Tibial nerve (tissue), 4 donors: ENCODE measurements around the gene MYL6. TPM values are rescaled to one million over a fixed set of nuclear protein-coding genes. Genes with fewer than 3 reads are reported as not detected.
A peak's percentile ranks its signal among the peaks of the same experiment; 100 is the strongest.

Source experiments
- DNase-seq, 2 donors: peaks; one replicate each; pipeline ENCODE4 v3.0.0-alpha.2; 2019; ENCODE audit warnings: low spot score in 2 of 2
- H3K27ac ChIP-seq, 4 donors: fragments of 200-600 bp; sonication (generic) in 3 of 4; one replicate each; pipeline ENCODE4 v1.5.1; 2017 to 2019; ENCODE audit warnings: mild to moderate bottlenecking in 1 of 4
- H3K27me3 ChIP-seq, 2 donors: fragments of 200-600 bp; sonication (generic) in 1 of 2; one replicate each; pipeline versions ENCODE4 v1.5.1 to v1.6.0; 2017 to 2019
- H3K36me3 ChIP-seq, 3 donors: fragments of 200-600 bp; sonication (generic); one replicate each; pipeline ENCODE4 v1.5.1; 2018 to 2019
- H3K4me1 ChIP-seq, 4 donors: fragments of 200-600 bp; sonication (generic) in 3 of 4; one replicate each; pipeline ENCODE4 v1.5.1; 2017 to 2019
- H3K4me3 ChIP-seq, 4 donors: fragments of 200-600 bp; sonication (generic) in 3 of 4; one replicate each; pipeline ENCODE4 v1.5.1; 2017 to 2019; ENCODE audit warnings: mild to moderate bottlenecking in 1 of 4, moderate library complexity in 1 of 4
- H3K9me3 ChIP-seq, 4 donors: fragments of 200-600 bp; sonication (generic) in 3 of 4; one replicate each; pipeline ENCODE4 v1.5.1; 2017 to 2019
- CTCF ChIP-seq, 5 experiments: fragments of 200-600 bp in 3 of 5; fragments of 450-650 bp in 2 of 5; sonication (generic) in 3 of 5; IDR thresholded peaks; one replicate each; pipeline ENCODE4 v1.5.1; 2016 to 2019; ENCODE audit warnings: antibody characterized with exemption in 5 of 5, mild to moderate bottlenecking in 3 of 5, moderate library complexity in 2 of 5
- EP300 ChIP-seq, 2 donors: sonication (generic); formaldehyde crosslinking; IDR thresholded peaks; one replicate each; pipeline ENCODE4 v1.6.1; 2017; ENCODE audit warnings: antibody characterized with exemption in 2 of 2, mild to moderate bottlenecking in 1 of 2
- POLR2A ChIP-seq, 2 donors: fragments of 450-650 bp; IDR thresholded peaks; one replicate each; pipeline ENCODE4 v1.6.1; 2017; ENCODE audit warnings: antibody characterized with exemption in 2 of 2, mild to moderate bottlenecking in 2 of 2, moderate library complexity in 2 of 2
- WGBS, 2 donors: methylation state at CpG; one replicate each; pipeline ENCODE4 v1.1.5; 2018; 5-methylcytosine and 5-hydroxymethylcytosine counted together
- total RNA-seq, 4 donors: library from RNA; depleted of rRNA; stranded (reverse); fragments of >200 nt; gene quantifications; one replicate each; pipeline ENCODE4 v1.1.0, GENCODE V29; 2016

The MYL6 gene
- total RNA-seq: 1,000 to 10,000 TPM; 1,194 to 1,879 (median 1,515) TPM

DNA sequence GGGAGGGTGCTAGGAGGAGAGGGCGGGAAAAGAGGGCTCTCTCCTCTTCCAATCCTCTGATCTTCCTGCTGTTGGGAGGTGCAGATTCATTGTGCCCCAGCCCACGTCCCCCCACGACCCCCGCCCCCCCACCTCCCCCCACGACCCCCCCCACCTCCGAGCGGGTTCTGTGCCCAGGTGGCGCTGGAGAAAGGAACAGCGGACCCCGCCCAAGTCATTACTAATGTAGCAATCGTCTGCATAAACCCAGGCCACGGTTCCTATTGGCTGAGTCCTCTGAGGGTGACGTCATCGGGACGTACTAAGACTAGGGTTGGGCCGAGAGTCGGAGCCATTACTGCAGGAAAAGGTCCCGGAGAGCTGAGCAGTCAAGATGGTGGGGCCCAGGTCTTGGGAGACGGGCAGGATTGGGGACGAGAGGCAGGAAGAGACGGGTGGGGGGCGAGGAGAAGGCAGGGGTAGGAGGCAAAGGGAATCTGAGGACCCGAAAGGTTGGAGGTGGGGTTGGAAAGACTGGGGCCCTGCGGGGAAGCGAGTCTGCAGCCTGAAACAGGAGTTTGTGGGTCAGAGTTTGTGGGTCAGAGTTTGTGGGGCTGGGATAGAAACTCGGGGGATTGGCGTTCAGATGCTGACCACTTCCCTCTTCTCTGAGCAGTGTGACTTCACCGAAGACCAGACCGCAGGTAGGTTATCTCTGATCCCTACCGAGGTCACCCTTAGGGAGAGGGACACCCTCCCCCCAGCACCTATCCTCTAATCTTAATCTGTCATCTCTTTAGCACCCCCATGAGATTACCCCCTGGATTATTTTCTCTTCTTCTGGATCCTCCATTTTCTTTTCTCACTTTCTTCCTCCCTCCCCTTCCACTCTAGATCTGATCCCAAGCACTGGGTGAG, at the start of gene MYL6:
TSS of gene MYL6 (plus strand) at position 331 of the 897 bp plus-strand sequence. CDS start at position 374, 43 bp downstream.
- Histone ChIP-seq H3K4me1 (peaks cover 0 to 52% (median 31%) of the 10 kb centered on the region in 4 donors), H3K9me3 (no peaks in the 10 kb centered on the region), H3K27ac (peak within 1 kb of the TSS; percentile 96 to 98 (median 98)), H3K36me3 (peaks cover 0 to 39% (median 12%) of the 10 kb centered on the region in 3 donors), H3K27me3 (no peaks in the 10 kb centered on the region), H3K4me3 (peak within 1 kb of the TSS; percentile 69 to 94 (median 89))
- TF ChIP-seq POLR2A (IDR thresholded peaks at IDR 0.05) (peak; percentile 99 to 100), EP300 (IDR thresholded peaks at IDR 0.05) (peak; percentile 26 to 100), CTCF (IDR thresholded peaks at IDR 0.05) (no peak)
- DNase-seq: peak; percentile 98 to 100
- WGBS, 2 donors: 0 to 1% methylated on average over 29 to 30 of the region's 30 CpGs

DNA sequence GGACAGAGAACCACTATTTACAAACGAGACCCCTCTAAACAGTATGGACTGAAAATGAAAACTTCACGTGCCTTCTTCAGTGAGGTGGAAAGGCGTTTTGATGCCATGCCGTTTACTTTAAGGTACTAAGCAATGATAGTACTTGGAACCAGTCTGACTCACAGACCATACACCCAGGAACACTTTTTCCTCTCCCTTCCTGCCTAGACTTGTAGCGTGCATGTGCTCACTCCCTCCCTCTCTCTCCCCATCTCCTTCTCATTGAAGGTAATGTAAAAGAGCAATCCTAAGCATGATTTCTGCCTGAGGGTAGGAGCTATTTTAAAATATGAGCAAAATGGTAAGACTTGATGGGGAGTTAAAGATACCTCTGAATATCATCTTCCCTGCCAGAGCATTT, 47.6 kb upstream of the MYL6 start:
- Histone ChIP-seq H3K9me3 (no peaks in the 10 kb centered on the region), H3K4me1 (peaks cover 0 to 22% (median 10%) of the 10 kb centered on the region in 4 donors), H3K27me3 (no peaks in the 10 kb centered on the region), H3K27ac (no peak overlapping the region), H3K36me3 (peaks cover 8 to 75% (median 44%) of the 10 kb centered on the region in 3 donors), H3K4me3 (no peak overlapping the region)
- no peak for DNase-seq
- WGBS, 2 donors: 93 to 97% methylated on average over 5 of the region's 5 CpGs
- TF ChIP-seq EP300 (IDR thresholded peaks at IDR 0.05): no peak
- TF ChIP-seq CTCF (IDR thresholded peaks at IDR 0.05): no peak
- TF ChIP-seq POLR2A (IDR thresholded peaks at IDR 0.05): no peak

- 90 to 94% methylated on average over 1 of the region's 1 CpG for WGBS, 2 donors
- no peak for DNase-seq
- Histone ChIP-seq H3K27me3 (no peaks in the 10 kb centered on the region), H3K4me1 (peaks cover 0 to 14% (median 5%) of the 10 kb centered on the region in 4 donors), H3K4me3 (no peak overlapping the region), H3K27ac (peak overlapping the region in 2 of 4 donors; percentile 33 to 94), H3K36me3 (peaks cover 8 to 50% (median 29%) of the 10 kb centered on the region in 3 donors), H3K9me3 (no peaks in the 10 kb centered on the region)
- TF ChIP-seq CTCF (IDR thresholded peaks at IDR 0.05) (no peak), EP300 (IDR thresholded peaks at IDR 0.05) (no peak), POLR2A (IDR thresholded peaks at IDR 0.05) (no peak)
Measured at GRCh38 chr12:56114084-56114483, 44.1 kb upstream of the MYL6 start.

DNA sequence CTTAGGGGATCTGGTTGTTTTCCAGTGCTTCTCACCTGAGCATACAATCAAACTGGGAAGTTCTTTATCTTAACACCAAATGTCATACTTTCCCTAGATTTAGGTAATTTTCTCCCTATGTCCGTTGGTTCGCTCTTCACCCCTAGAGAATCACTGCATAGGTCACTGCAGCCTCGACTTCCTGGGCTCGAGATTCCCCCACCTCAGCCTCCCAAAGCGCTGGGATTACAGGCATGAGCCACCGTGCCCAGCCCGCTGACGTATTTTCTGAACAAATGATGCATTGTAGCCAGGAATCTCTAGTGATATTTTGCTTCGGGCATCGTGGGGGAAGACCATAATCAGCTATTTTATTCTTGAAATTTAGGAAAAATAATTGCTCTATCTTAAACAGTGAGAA, 42.8 kb upstream of the MYL6 start:
- Histone ChIP-seq H3K4me1 (peaks cover 0 to 27% (median 9%) of the 10 kb centered on the region in 4 donors), H3K4me3 (peak overlapping the region; percentile 66 to 91 (median 79)), H3K36me3 (peaks cover under 1 to 42% (median 17%) of the 10 kb centered on the region in 3 donors), H3K27me3 (no peaks in the 10 kb centered on the region), H3K27ac (peak overlapping the region; percentile 87 to 97 (median 94)), H3K9me3 (no peaks in the 10 kb centered on the region)
- TF ChIP-seq EP300 (IDR thresholded peaks at IDR 0.05): no peak
- no peak for TF ChIP-seq CTCF (IDR thresholded peaks at IDR 0.05)
- TF ChIP-seq POLR2A (IDR thresholded peaks at IDR 0.05): no peak
- peak in 1 of 2 donors; percentile 27 for DNase-seq
- WGBS, 2 donors: 27 to 31% methylated on average over 10 of the region's 10 CpGs
